Karpas-422 (cell line): Measurements from ENCODE around the gene LCN1. TPM values are rescaled to one million over a fixed set of nuclear protein-coding genes. Genes with fewer than 3 reads are reported as not detected.
"Not testable (repeated sequence)": the region's sequence is repeated elsewhere in the genome, so short reads cannot be mapped to it uniquely, and the experiment has no call there.

ENCODE experiments used
- DNase-seq: peaks from one replicate; pipeline ENCODE4 v3.0.0-alpha.2; 2015
- H2AFZ ChIP-seq: fragments of 200-600 bp; sonication (generic); 2 replicates; pipeline ENCODE4 v1.6.1; 2014; ENCODE audit warnings: antibody characterized with exemption, low read length, mixed read lengths
- H3K27ac ChIP-seq: fragments of 200-600 bp; sonication (generic); 2 replicates; pipeline ENCODE4 v1.5.1; 2014; ENCODE audit warnings: mild to moderate bottlenecking, low read length, moderate library complexity
- H3K27me3 ChIP-seq: fragments of 200-600 bp; sonication (generic); 2 replicates; pipeline ENCODE4 v1.6.1; 2014; ENCODE audit warnings: low read length, mixed read lengths
- H3K36me3 ChIP-seq: fragments of 200-600 bp; sonication (generic); 2 replicates; pipeline ENCODE4 v1.6.1; 2014; ENCODE audit warnings: low read length, mixed read lengths; ENCODE audit not compliant: insufficient read depth
- H3K4me1 ChIP-seq: fragments of 200-600 bp; sonication (generic); 2 replicates; pipeline ENCODE4 v1.6.1; 2014; ENCODE audit warnings: mild to moderate bottlenecking, low read length, mixed read lengths
- H3K4me2 ChIP-seq: fragments of 200-600 bp; sonication (generic); 2 replicates; pipeline ENCODE4 v1.6.1; 2014; ENCODE audit warnings: low read length, low read depth, mild to moderate bottlenecking; ENCODE audit not compliant: poor library complexity, severe bottlenecking
- H3K4me3 ChIP-seq: fragments of 200-600 bp; sonication (generic); 2 replicates; pipeline ENCODE4 v1.5.1; 2014; ENCODE audit warnings: mild to moderate bottlenecking, antibody characterized with exemption, low read length, mixed read lengths
- H3K79me2 ChIP-seq: fragments of 200-600 bp; sonication (generic); 2 replicates; pipeline ENCODE4 v1.6.1; 2014; ENCODE audit warnings: mild to moderate bottlenecking, low read length, mixed read lengths
- H3K9ac ChIP-seq: fragments of 200-600 bp; sonication (generic); 2 replicates; pipeline ENCODE4 v1.6.0; 2014; ENCODE audit warnings: low read length
- H3K9me2 ChIP-seq: fragments of 200-600 bp; sonication (generic), shearing (Covaris generic); replicated peaks from 2 replicates; pipeline ENCODE4 v1.6.0; 2014; ENCODE audit warnings: mild to moderate bottlenecking, low read length, moderate library complexity; ENCODE audit not compliant: insufficient read depth
- H3K9me3 ChIP-seq: fragments of 300-700, 200-600 bp; sonication (generic); 2 replicates; pipeline ENCODE4 v1.6.1; 2014; ENCODE audit warnings: low read length, mixed read lengths
- H4K20me1 ChIP-seq: fragments of 200-600 bp; sonication (generic); 2 replicates; pipeline ENCODE4 v1.6.1; 2014; ENCODE audit warnings: mild to moderate bottlenecking, antibody characterized with exemption, low read length, low read depth; ENCODE audit not compliant: insufficient read depth
- total RNA-seq: library from RNA; depleted of rRNA; stranded (reverse); fragments of >200 nt; shearing (Covaris generic); gene quantifications from 2 replicates; pipeline ENCODE4 v1.2.3, GENCODE V29; 2014; ENCODE audit warnings: low replicate concordance

Gene LCN1
- total RNA-seq, 1 experiment from 2014 or later: not detected

DNA sequence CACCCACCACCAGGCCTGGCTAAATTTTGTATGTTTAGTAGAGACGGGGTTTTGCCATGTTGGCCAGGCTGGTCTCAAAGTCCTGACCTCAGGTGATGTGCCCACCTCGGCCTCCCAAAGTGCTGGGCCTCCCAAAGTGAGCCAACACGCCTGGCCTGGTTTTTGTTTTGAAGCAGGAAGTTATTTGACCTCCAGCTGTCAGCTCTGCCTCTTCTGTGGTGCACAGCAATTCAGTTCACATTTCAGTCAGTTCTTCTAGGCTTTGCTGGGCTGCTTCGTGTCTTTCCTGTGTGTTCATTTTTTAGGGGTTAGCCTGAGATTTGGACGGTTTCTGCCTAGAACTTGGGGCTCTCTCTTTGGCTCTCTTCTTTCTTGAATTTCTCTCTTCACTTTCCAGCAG is 8.9 kb downstream of the LCN1 start:
- peaks cover 3% of the 10 kb centered on the region for H3K4me1 ChIP-seq
- H3K27me3 ChIP-seq: no peaks in the 10 kb centered on the region
- no peaks in the 10 kb centered on the region for H3K79me2 ChIP-seq
- no peaks in the 10 kb centered on the region for H3K9me2 ChIP-seq
- H3K27ac ChIP-seq: no peak overlapping the region
- H2AFZ ChIP-seq: no peak overlapping the region
- no peak overlapping the region for H3K4me3 ChIP-seq
- H3K9me3 ChIP-seq: no peaks in the 10 kb centered on the region
- no peaks in the 10 kb centered on the region for H3K36me3 ChIP-seq
- DNase-seq: no peak
- H3K9ac ChIP-seq: no peak overlapping the region
- no peak overlapping the region for H3K4me2 ChIP-seq
- H4K20me1 ChIP-seq: no peaks in the 10 kb centered on the region

GRCh38 chr9:135531096-135531495 is 9.9 kb downstream of the LCN1 start:
- no peak overlapping the region for H3K4me2 ChIP-seq
- peaks cover 3% of the 10 kb centered on the region for H3K4me1 ChIP-seq
- H3K79me2 ChIP-seq: no peaks in the 10 kb centered on the region
- no peak for DNase-seq
- no peak overlapping the region for H3K4me3 ChIP-seq
- no peak overlapping the region for H2AFZ ChIP-seq
- H4K20me1 ChIP-seq: no peaks in the 10 kb centered on the region
- no peaks in the 10 kb centered on the region for H3K27me3 ChIP-seq
- no peak overlapping the region for H3K9ac ChIP-seq
- no peaks in the 10 kb centered on the region for H3K9me3 ChIP-seq
- H3K9me2 ChIP-seq: no peaks in the 10 kb centered on the region
- H3K36me3 ChIP-seq: no peaks in the 10 kb centered on the region
- no peak overlapping the region for H3K27ac ChIP-seq

DNA sequence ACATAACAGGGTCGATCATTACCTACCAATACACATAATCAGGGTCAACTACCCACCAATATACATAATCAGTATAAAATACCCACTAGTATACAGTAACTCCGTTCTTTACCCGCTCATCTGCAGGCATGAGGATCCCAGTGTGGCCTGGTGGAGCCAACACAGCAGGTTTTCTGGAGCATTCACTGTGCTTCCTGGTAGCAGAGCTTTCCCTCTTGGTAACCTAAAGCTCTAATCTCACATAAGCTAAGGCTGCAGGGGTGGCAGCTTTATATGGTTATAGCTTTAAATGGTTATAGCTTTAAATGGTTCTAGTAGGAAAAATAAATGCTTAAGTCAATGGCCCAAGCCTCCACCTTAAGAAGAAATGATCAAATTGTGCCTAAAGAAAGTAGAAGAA is 11.9 kb downstream of the LCN1 start:
- no peak overlapping the region for H3K4me3 ChIP-seq
- H4K20me1 ChIP-seq: no peaks in the 10 kb centered on the region
- H3K27ac ChIP-seq: no peak overlapping the region
- no peaks in the 10 kb centered on the region for H3K9me2 ChIP-seq
- DNase-seq: no peak
- no peak overlapping the region for H3K4me2 ChIP-seq
- no peak overlapping the region for H3K9ac ChIP-seq
- H3K79me2 ChIP-seq: no peaks in the 10 kb centered on the region
- peaks cover 3% of the 10 kb centered on the region for H3K4me1 ChIP-seq
- H3K27me3 ChIP-seq: no peaks in the 10 kb centered on the region
- no peak overlapping the region for H2AFZ ChIP-seq
- H3K36me3 ChIP-seq: no peaks in the 10 kb centered on the region
- H3K9me3 ChIP-seq: no peaks in the 10 kb centered on the region

GRCh38 chr9:135533674-135534073 is 12.4 kb downstream of the LCN1 start:
- DNase-seq: no peak
- Histone ChIP-seq H3K9me2 (no peaks in the 10 kb centered on the region), H3K9ac (no peak overlapping the region), H3K27ac (no peak overlapping the region), H3K36me3 (no peaks in the 10 kb centered on the region), H2AFZ (no peak overlapping the region), H3K4me1 (peaks cover 3% of the 10 kb centered on the region), H3K4me3 (no peak overlapping the region), H3K9me3 (no peaks in the 10 kb centered on the region), H3K79me2 (no peaks in the 10 kb centered on the region), H3K4me2 (no peak overlapping the region), H3K27me3 (no peaks in the 10 kb centered on the region), H4K20me1 (no peaks in the 10 kb centered on the region)

DNA sequence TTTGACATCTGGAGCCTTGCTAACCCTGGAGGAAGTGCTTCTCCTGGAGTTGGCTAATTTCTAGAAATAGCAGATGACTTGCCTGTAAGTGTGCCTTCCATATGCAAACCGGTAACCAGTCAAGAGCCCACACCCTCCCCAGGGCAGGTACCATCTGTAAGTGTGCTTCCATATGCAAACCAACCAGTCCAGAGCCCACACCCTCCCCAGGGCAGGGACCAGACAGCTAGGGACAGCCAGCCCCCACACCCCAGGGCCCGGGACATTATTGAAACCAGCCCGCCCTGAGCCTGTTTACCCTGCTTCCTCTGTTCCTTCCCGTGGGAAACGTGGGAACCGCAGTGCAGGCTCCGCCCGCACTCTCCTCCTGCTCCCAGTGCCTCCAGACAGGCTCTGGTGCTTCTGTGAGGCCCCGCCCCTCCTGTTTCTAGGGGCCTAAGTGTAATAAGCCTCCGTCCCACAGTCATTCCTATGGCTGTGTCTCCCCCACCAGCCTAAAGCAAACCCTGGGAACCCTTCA is 13.0 kb downstream of the LCN1 start:
- not testable (repeated sequence) for H2AFZ ChIP-seq, H3K79me2 ChIP-seq, DNase-seq

DNA sequence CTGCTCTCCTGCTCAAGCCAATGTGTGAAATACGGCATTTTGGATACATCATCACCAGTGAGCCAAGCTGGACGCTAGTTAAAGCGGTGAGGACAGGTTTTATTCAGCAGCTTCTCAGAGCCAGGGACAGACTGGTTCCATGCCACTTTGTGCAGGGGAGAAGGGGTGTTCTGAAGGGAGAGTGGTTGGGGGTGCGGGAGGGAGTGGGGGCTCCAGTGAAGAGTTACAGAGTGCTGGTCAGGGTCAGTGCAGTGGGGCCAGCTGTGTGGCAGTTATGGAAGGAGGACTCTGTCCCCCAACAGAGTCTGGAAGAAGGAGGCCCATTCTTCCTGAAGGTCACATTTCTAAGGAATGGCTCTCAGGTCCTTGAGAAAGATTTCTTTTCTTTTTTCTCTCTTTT is 13.6 kb downstream of the LCN1 start:
- H3K9me2 ChIP-seq, H2AFZ ChIP-seq, DNase-seq, H3K79me2 ChIP-seq, H3K4me1 ChIP-seq, H3K27ac ChIP-seq, H3K4me2 ChIP-seq, H3K27me3 ChIP-seq, H3K4me3 ChIP-seq, H3K36me3 ChIP-seq, H3K9ac ChIP-seq, H3K9me3 ChIP-seq, H4K20me1 ChIP-seq: not testable (repeated sequence)

More for the DNA sequence above, 13.0 kb downstream of the LCN1 start:
- not testable (repeated sequence) for H3K4me1 ChIP-seq, H4K20me1 ChIP-seq, H3K4me3 ChIP-seq, H3K27me3 ChIP-seq, H3K9me2 ChIP-seq, H3K36me3 ChIP-seq, H3K4me2 ChIP-seq, H3K9me3 ChIP-seq, H3K27ac ChIP-seq, H3K9ac ChIP-seq

GRCh38 chr9:135535631-135536030 is 14.4 kb downstream of the LCN1 start:
- not testable (repeated sequence) for H3K4me2 ChIP-seq, H3K36me3 ChIP-seq, H3K9me2 ChIP-seq, H3K4me3 ChIP-seq, DNase-seq, H3K27ac ChIP-seq, H4K20me1 ChIP-seq, H3K27me3 ChIP-seq, H3K9ac ChIP-seq, H2AFZ ChIP-seq, H3K4me1 ChIP-seq, H3K9me3 ChIP-seq, H3K79me2 ChIP-seq

DNA sequence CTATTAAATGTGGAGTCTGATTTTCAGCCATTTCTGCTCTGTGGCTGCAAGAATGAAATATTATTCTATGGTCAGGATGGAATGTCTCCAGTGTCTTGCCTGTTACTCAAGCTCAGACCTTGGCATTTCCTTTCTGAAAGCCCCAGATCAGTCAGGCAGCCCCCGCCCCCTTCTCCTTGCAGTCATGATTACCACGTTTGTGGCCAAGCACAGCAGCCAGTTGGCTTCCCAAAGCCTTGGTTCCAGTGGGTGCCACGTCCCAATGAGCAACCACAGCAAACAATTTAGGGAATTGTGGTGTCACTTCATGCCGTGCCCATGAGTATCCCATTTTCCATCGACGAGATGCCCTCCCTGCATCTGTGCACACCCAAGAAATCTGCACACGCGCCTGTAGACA is 15.0 kb downstream of the LCN1 start:
- no peak overlapping the region for H3K27ac ChIP-seq
- no peak for DNase-seq
- no peaks in the 10 kb centered on the region for H3K9me2 ChIP-seq
- no peak overlapping the region for H3K4me3 ChIP-seq
- H4K20me1 ChIP-seq: no peaks in the 10 kb centered on the region
- no peak overlapping the region for H2AFZ ChIP-seq
- peaks cover 3% of the 10 kb centered on the region for H3K4me1 ChIP-seq
- no peak overlapping the region for H3K9ac ChIP-seq
- no peak overlapping the region for H3K4me2 ChIP-seq
- H3K36me3 ChIP-seq: no peaks in the 10 kb centered on the region
- no peaks in the 10 kb centered on the region for H3K79me2 ChIP-seq
- no peaks in the 10 kb centered on the region for H3K9me3 ChIP-seq
- H3K27me3 ChIP-seq: no peaks in the 10 kb centered on the region
